Islet of Langerhans (tissue), 1 donor: Measurements from ENCODE around the gene MBNL2.

ENCODE experiments used
- FAIRE-seq: peaks from one replicate; lab custom pipeline; 2011; peaks lifted over from hg19 to GRCh38; lab: Jason Lieb, UNC

Gene MBNL2

GRCh38 chr13:97423300-97424045 is 201.3 kb downstream of the MBNL2 start:
- no peak for FAIRE-seq

GRCh38 chr13:97425590-97425989 is 203.5 kb downstream of the MBNL2 start:
- no peak for FAIRE-seq

- FAIRE-seq, result peak; percentile 76
Measured at GRCh38 chr13:97426695-97427094, 204.6 kb downstream of the MBNL2 start.

GRCh38 chr13:97429681-97430081 is 207.5 kb downstream of the MBNL2 start:
- no peak for FAIRE-seq

GRCh38 chr13:97430296-97430695 is 208.2 kb downstream of the MBNL2 start:
- FAIRE-seq, result no peak

GRCh38 chr13:97431171-97431764 is 209.1 kb downstream of the MBNL2 start:
- no peak for FAIRE-seq

GRCh38 chr13:97432232-97432916 is 210.2 kb downstream of the MBNL2 start:
- peak; percentile 76 for FAIRE-seq

GRCh38 chr13:97432917-97433726 is 211.0 kb downstream of the MBNL2 start:
- FAIRE-seq, result peak; percentile 100

- no peak for FAIRE-seq
Measured at GRCh38 chr13:97433727-97434396, 211.7 kb downstream of the MBNL2 start, which contains the start of gene RAP2A. Gene RAP2A (plus strand): TSS chr13:97434169. CDS start chr13:97434471, 302 bp downstream.

- no peak for FAIRE-seq
Measured at GRCh38 chr13:97434397-97435201, 212.5 kb downstream of the MBNL2 start.

GRCh38 chr13:97435323-97435722 is 213.2 kb downstream of the MBNL2 start:
- no peak for FAIRE-seq

GRCh38 chr13:97435794-97436193 is 213.7 kb downstream of the MBNL2 start:
- FAIRE-seq, result no peak

GRCh38 chr13:97436845-97437244 is 214.7 kb downstream of the MBNL2 start:
- no peak for FAIRE-seq

- FAIRE-seq, result no peak
Measured at GRCh38 chr13:97437729-97438128, 215.6 kb downstream of the MBNL2 start.

- FAIRE-seq, result no peak
Measured at GRCh38 chr13:97438856-97439595, 216.9 kb downstream of the MBNL2 start.

GRCh38 chr13:97440598-97441170 is 218.6 kb downstream of the MBNL2 start:
- no peak for FAIRE-seq

GRCh38 chr13:97441368-97441767 is 219.2 kb downstream of the MBNL2 start:
- FAIRE-seq, result no peak
